Measurements from ENCODE around the gene NTRK3. TPM values are rescaled to one million over a fixed set of nuclear protein-coding genes. Genes with fewer than 3 reads are reported as not detected.

NTRK3 gene
- total and polyA plus RNA-seq, 2 of the 13 experiments (the other 11 are each of a cell fraction or from before 2014, with no cell fraction given) = not detected

DNA sequence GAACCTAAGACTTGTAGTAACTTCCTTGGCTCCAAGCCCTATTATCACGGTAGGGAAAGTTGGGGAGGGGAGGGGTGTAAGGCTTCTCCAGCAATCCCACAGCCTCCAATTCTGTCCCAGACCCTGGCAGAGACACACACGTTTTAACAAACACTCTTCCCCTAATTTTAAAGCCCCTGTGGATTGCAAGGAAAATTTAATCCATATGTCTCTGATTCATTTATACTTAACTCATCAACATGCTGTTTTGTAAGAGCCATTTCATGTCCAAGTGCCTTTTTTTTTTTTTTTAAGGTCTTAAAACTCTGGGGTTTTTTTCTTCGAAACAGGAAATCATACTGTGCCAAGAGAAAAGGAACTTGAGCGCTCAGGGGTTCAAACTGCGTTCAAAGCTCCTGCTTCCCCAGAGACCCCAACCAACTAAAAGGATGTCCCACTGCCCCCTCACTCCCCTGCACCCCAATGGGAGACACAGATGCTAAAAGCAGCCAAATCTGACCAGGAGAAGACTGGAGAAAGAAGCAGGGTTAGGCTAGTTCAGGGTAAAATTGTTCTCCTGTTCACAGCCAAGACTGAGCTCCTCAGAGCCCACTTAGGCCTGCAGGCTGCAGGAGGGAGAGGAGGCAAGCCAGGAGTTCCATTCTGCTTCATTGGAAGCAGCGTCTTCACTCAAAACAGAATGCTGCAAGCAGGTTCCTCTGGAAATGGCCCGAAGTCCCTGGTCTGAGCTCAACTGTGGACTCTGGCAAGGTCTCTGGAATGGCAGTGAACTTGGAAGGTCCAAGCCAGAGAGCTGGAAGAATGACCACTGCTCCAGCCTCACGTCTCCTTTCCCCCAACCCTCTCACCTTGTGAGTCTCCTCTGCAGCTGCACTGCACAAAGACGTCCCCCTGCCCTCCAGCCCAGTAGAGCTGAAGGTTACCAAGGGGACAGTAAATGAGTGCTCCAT lies 172.5 kb downstream of the NTRK3 start (continued):
- TF ChIP-seq, protein P1, sequence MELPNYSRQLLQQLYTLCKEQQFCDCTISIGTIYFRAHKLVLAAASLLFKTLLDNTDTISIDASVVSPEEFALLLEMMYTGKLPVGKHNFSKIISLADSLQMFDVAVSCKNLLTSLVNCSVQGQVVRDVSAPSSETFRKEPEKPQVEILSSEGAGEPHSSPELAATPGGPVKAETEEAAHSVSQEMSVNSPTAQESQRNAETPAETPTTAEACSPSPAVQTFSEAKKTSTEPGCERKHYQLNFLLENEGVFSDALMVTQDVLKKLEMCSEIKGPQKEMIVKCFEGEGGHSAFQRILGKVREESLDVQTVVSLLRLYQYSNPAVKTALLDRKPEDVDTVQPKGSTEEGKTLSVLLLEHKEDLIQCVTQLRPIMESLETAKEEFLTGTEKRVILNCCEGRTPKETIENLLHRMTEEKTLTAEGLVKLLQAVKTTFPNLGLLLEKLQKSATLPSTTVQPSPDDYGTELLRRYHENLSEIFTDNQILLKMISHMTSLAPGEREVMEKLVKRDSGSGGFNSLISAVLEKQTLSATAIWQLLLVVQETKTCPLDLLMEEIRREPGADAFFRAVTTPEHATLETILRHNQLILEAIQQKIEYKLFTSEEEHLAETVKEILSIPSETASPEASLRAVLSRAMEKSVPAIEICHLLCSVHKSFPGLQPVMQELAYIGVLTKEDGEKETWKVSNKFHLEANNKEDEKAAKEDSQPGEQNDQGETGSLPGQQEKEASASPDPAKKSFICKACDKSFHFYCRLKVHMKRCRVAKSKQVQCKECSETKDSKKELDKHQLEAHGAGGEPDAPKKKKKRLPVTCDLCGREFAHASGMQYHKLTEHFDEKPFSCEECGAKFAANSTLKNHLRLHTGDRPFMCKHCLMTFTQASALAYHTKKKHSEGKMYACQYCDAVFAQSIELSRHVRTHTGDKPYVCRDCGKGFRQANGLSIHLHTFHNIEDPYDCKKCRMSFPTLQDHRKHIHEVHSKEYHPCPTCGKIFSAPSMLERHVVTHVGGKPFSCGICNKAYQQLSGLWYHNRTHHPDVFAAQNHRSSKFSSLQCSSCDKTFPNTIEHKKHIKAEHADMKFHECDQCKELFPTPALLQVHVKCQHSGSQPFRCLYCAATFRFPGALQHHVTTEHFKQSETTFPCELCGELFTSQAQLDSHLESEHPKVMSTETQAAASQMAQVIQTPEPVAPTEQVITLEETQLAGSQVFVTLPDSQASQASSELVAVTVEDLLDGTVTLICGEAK (IDR thresholded peaks at IDR 0.05) = no peak
- TF ChIP-seq, protein P1 (CRISPR knock-in tag; IDR thresholded peaks at IDR 0.05) = no peak
